ENCODE measurements around the gene RPS28.

Gene RPS28

GRCh38 chr19:8360196-8360595, 38.9 kb downstream of the RPS28 start:
- no peak overlapping the region for H3K4me3 ChIP-seq (ENCODE audit: control insufficient read depth, low read depth, low read length)
- no peak for TF ChIP-seq CTCF (IDR thresholded peaks at IDR 0.05; ENCODE audit: control insufficient read depth, insufficient read depth, low read depth, low read length, missing control alignments)
- DNase-seq (ENCODE audit: low read depth) = no peak

GRCh38 chr19:8361921-8362793, 40.9 kb downstream of the RPS28 start:
- no peak overlapping the region for H3K4me3 ChIP-seq (ENCODE audit: control insufficient read depth, low read depth, low read length)
- TF ChIP-seq CTCF (IDR thresholded peaks at IDR 0.05; ENCODE audit: control insufficient read depth, insufficient read depth, low read depth, low read length, missing control alignments) = no peak
- DNase-seq (ENCODE audit: low read depth) = peak; percentile 95

GRCh38 chr19:8363803-8364771, 42.8 kb downstream of the RPS28 start, which contains the start of gene ANGPTL4:
Gene ANGPTL4, plus strand, starts transcription at chr19:8364155. Its CDS starts 167 bp downstream, at chr19:8364322.
- TF ChIP-seq CTCF (IDR thresholded peaks at IDR 0.05; ENCODE audit: control insufficient read depth, insufficient read depth, low read depth, low read length, missing control alignments) = peak; percentile 15
- no peak for DNase-seq (ENCODE audit: low read depth)
- H3K4me3 ChIP-seq (ENCODE audit: control insufficient read depth, low read depth, low read length) = peak within 1 kb of the TSS; percentile 49

- no peak for TF ChIP-seq CTCF (IDR thresholded peaks at IDR 0.05; ENCODE audit: control insufficient read depth, insufficient read depth, low read depth, low read length, missing control alignments)
- no peak overlapping the region for H3K4me3 ChIP-seq (ENCODE audit: control insufficient read depth, low read depth, low read length)
- DNase-seq (ENCODE audit: low read depth) = no peak
Observed at GRCh38 chr19:8366121-8366581, 44.9 kb downstream of the RPS28 start.

- no peak overlapping the region for H3K4me3 ChIP-seq (ENCODE audit: control insufficient read depth, low read depth, low read length)
- DNase-seq (ENCODE audit: low read depth) = no peak
- no peak for TF ChIP-seq CTCF (IDR thresholded peaks at IDR 0.05; ENCODE audit: control insufficient read depth, insufficient read depth, low read depth, low read length, missing control alignments)
Observed at GRCh38 chr19:8366961-8367326, 45.6 kb downstream of the RPS28 start.

GRCh38 chr19:8367327-8368001, 46.2 kb downstream of the RPS28 start:
- peak; percentile 92 for DNase-seq (ENCODE audit: low read depth)
- H3K4me3 ChIP-seq (ENCODE audit: control insufficient read depth, low read depth, low read length) = peak overlapping the region; percentile 3; the same call in 1 of the 2 replicates
- no peak for TF ChIP-seq CTCF (IDR thresholded peaks at IDR 0.05; ENCODE audit: control insufficient read depth, insufficient read depth, low read depth, low read length, missing control alignments)

All from AG09309 (cell line).